Keratinocyte (primary cell): ENCODE results near the gene FCSK. TPM values are rescaled to one million over a fixed set of nuclear protein-coding genes. Genes with fewer than 3 reads are reported as not detected.

Experiments
- DNase-seq: peaks from one replicate; pipeline ENCODE4 v3.0.0-alpha.2; 2011; ENCODE audit warnings: low read depth, missing footprints, low spot score
- FAIRE-seq: peaks from 2 replicates; lab custom pipeline; 2011; peaks lifted over from hg19 to GRCh38; lab: Jason Lieb, UNC
- H2AFZ ChIP-seq: 2 replicates; pipeline ENCODE4 v1.6.0; 2012; ENCODE audit warnings: low read length, control low read depth, inconsistent platforms; ENCODE audit not compliant: control insufficient read depth
- H3K27ac ChIP-seq: 2 replicates; pipeline ENCODE4 v1.5.1; 2011; ENCODE audit warnings: low read length; ENCODE audit not compliant: control insufficient read depth, insufficient read depth
- H3K27me3 ChIP-seq: 3 replicates; pipeline ENCODE4 v1.6.0; 2011; ENCODE audit warnings: low read length; ENCODE audit not compliant: control insufficient read depth, insufficient read depth; ENCODE audit errors: extremely low read depth
- H3K36me3 ChIP-seq, 2 experiments: 2 replicates in 1 of 2; 3 replicates in 1 of 2; pipeline ENCODE4 v1.5.1; 2011; ENCODE audit warnings: low read length in 2 of 2, mild to moderate bottlenecking in 1 of 2; ENCODE audit not compliant: control insufficient read depth in 2 of 2, insufficient read depth in 2 of 2; ENCODE audit errors: extremely low read depth in 1 of 2
- H3K4me1 ChIP-seq: 3 replicates; pipeline ENCODE4 v1.5.1; 2011; ENCODE audit warnings: low read length; ENCODE audit not compliant: control insufficient read depth, insufficient read depth; ENCODE audit errors: extremely low read depth
- H3K4me2 ChIP-seq: 3 replicates; pipeline ENCODE4 v1.6.0; 2011; ENCODE audit warnings: low read depth, low read length; ENCODE audit not compliant: control insufficient read depth, insufficient read depth; ENCODE audit errors: extremely low read depth
- H3K4me3 ChIP-seq, 3 experiments: fragments of 200-600 bp in 1 of 3; sonication (generic) in 1 of 3; 2 replicates in 2 of 3; 3 replicates in 1 of 3; pipeline ENCODE4 v1.5.1; 2011 to 2016; ENCODE audit warnings: low read length in 3 of 3, mild to moderate bottlenecking in 3 of 3, control low read depth in 2 of 3, inconsistent platforms in 1 of 3, low read depth in 1 of 3, mixed read lengths in 1 of 3, mixed run types in 1 of 3, moderate library complexity in 1 of 3; ENCODE audit not compliant: control insufficient read depth in 2 of 3, insufficient read depth in 2 of 3; ENCODE audit errors: extremely low read depth in 1 of 3
- H3K79me2 ChIP-seq: 2 replicates; pipeline ENCODE4 v1.6.0; 2012; ENCODE audit warnings: low read length; ENCODE audit not compliant: control insufficient read depth, insufficient read depth
- H3K9ac ChIP-seq: 3 replicates; pipeline ENCODE4 v1.6.0; 2011; ENCODE audit warnings: low read length; ENCODE audit not compliant: control insufficient read depth, insufficient read depth; ENCODE audit errors: extremely low read depth
- H3K9me1 ChIP-seq: 3 replicates; pipeline ENCODE4 v1.6.0; 2011; ENCODE audit warnings: low read length; ENCODE audit not compliant: control insufficient read depth, insufficient read depth; ENCODE audit errors: extremely low read depth
- H3K9me3 ChIP-seq: 2 replicates; pipeline ENCODE4 v1.5.1; 2012; ENCODE audit warnings: low read depth, low read length; ENCODE audit not compliant: control insufficient read depth
- H4K20me1 ChIP-seq: 3 replicates; pipeline ENCODE4 v1.6.0; 2011; ENCODE audit warnings: low read length; ENCODE audit not compliant: control insufficient read depth, insufficient read depth; ENCODE audit errors: extremely low read depth
- EZH2 ChIP-seq: IDR thresholded peaks from one replicate; pipeline ENCODE4 v1.6.1; 2012; ENCODE audit warnings: inconsistent platforms, mild to moderate bottlenecking, low read length, moderate library complexity
- dilution Hi-C: fragments of 300-500 bp; cut with MboI; formaldehyde crosslinking; loops from one replicate; pipeline ENCODE4 v1.7.0; 2020; ENCODE audit warnings: low sequenced_read_pairs; ENCODE audit not compliant: extremely low pct_ligation_motif_present
- polyA plus RNA-seq, 5 experiments: library from polyadenylated mRNA; depleted of rRNA in 3 of 5; stranded (reverse) in 3 of 5; stranded (forward) in 1 of 5; unstranded in 1 of 5; fragments of >200 nt; gene quantifications; 1 replicate in 1 of 5; 2 replicates in 3 of 5; 3 replicates in 1 of 5; pipeline versions ENCODE4 v1.2.1 to v1.2.3, GENCODE V29; 2011 to 2012; ENCODE audit warnings: missing spikeins in 2 of 5, low read depth in 1 of 5, low replicate concordance in 1 of 5
- TF ChIP-seq, protein P1 (sequence below), 3 experiments: IDR thresholded peaks in 1 of 3; conservative IDR thresholded peaks in 1 of 3; optimal IDR thresholded peaks in 1 of 3; 2 replicates in 2 of 3; 3 replicates in 1 of 3; pipeline versions ENCODE3 to v1.5.1; 2011; ENCODE audit warnings: low read length in 3 of 3, mild to moderate bottlenecking in 3 of 3, moderate library complexity in 2 of 3, control low read depth in 1 of 3, inconsistent platforms in 1 of 3; ENCODE audit not compliant: insufficient read depth in 2 of 3; ENCODE audit errors: extremely low read depth in 1 of 3

The FCSK gene
- polyA plus RNA-seq, 1 donor (not counting 4 experiments of a cell fraction or from before 2014, with no cell fraction given) = 6.5 TPM

DNA sequence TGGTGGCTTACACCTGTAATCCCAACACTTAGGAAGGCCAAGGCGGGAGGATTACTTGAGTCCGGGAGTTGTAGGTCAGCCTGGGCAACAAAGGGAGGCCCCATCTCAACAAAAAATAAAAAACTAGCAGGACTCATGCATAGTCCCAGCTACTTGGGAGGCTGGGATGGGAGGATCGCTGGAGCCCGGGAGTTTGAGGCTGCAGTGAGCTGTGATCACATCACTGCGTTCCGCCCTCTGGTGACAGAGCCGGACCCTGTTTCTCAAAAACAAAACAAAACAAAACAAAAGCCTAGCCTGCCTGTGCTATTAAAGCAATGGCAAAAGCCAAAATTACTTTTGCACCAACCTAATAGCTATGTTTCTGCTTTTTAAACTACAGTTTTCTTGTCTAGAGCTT, 1.5 kb downstream of the FCSK start:
- no peak for FAIRE-seq
- no peaks in the 10 kb centered on the region for H3K27me3 ChIP-seq
- TF ChIP-seq EZH2 = no peak
- TF ChIP-seq, protein P1, sequence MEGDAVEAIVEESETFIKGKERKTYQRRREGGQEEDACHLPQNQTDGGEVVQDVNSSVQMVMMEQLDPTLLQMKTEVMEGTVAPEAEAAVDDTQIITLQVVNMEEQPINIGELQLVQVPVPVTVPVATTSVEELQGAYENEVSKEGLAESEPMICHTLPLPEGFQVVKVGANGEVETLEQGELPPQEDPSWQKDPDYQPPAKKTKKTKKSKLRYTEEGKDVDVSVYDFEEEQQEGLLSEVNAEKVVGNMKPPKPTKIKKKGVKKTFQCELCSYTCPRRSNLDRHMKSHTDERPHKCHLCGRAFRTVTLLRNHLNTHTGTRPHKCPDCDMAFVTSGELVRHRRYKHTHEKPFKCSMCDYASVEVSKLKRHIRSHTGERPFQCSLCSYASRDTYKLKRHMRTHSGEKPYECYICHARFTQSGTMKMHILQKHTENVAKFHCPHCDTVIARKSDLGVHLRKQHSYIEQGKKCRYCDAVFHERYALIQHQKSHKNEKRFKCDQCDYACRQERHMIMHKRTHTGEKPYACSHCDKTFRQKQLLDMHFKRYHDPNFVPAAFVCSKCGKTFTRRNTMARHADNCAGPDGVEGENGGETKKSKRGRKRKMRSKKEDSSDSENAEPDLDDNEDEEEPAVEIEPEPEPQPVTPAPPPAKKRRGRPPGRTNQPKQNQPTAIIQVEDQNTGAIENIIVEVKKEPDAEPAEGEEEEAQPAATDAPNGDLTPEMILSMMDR (optimal IDR thresholded peaks at IDR 0.05 in 1 of 3, IDR thresholded peaks at IDR 0.05 in 1 of 3, conservative IDR thresholded peaks at IDR 0.05 in 1 of 3; ENCODE audit: extremely low read depth in 1 of 3, insufficient read depth in 2 of 3, low read length in 3 of 3) = no peak
- no peak overlapping the region for H3K9ac ChIP-seq
- no peak overlapping the region for H3K4me3 ChIP-seq
- DNase-seq = no peak
- H3K4me2 ChIP-seq = no peak overlapping the region
- no peaks in the 10 kb centered on the region for H3K4me1 ChIP-seq
- H3K36me3 ChIP-seq = peaks cover 0 to under 1% of the 10 kb centered on the region in 2 experiments
- no peaks in the 10 kb centered on the region for H4K20me1 ChIP-seq
- no peak overlapping the region for H2AFZ ChIP-seq
- H3K9me1 ChIP-seq = no peaks in the 10 kb centered on the region
- no peaks in the 10 kb centered on the region for H3K79me2 ChIP-seq
- no peaks in the 10 kb centered on the region for H3K9me3 ChIP-seq
- dilution Hi-C loops = no loop called here
- H3K27ac ChIP-seq = no peak overlapping the region

DNA sequence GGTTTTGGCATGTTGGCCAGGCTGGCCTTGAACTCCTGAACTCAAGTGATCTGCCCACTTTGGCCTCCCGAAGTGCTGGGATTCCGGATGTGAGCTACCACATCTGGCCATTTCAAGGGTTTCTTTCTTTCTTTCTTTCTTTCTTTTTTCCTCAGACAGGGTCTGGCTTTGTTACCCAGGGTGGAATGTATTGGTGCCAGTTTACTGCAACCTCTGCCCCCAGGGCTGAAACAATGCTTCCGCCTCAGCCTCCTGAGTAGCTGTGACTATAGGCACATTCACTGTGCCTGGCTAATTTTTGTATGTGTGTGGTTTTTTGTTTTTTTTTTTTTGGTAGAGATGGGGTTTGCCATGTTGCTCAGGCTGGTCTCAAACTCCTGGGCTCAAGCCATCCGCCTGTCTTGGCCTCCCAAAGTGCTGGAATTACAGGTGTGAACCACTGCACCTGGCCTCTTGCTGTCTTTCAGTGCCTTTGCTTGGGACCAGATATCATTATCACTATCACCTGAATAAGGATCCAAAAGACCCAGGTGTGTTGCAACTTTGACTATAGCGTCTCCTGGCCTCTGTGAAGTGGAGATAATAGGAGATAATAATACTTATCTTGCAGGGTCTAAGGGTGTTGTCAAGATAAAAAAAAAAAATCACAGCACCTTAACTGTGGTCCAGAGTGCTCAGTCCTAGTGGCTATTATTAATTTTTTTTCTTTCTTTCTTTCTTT, 3.2 kb downstream of the FCSK start:
- no peaks in the 10 kb centered on the region for H3K27me3 ChIP-seq
- no peak overlapping the region for H3K4me3 ChIP-seq
- H4K20me1 ChIP-seq = no peaks in the 10 kb centered on the region
- H3K36me3 ChIP-seq = peaks cover 0 to 3% of the 10 kb centered on the region in 2 experiments
- DNase-seq = no peak
- no peak overlapping the region for H3K9ac ChIP-seq
- H3K4me2 ChIP-seq = no peak overlapping the region
- no peaks in the 10 kb centered on the region for H3K9me1 ChIP-seq
- no peaks in the 10 kb centered on the region for H3K4me1 ChIP-seq
- no peak overlapping the region for H3K27ac ChIP-seq
- no peaks in the 10 kb centered on the region for H3K9me3 ChIP-seq
- no peaks in the 10 kb centered on the region for H3K79me2 ChIP-seq
- H2AFZ ChIP-seq = no peak overlapping the region
- FAIRE-seq = no peak
- TF ChIP-seq EZH2 = no peak
- TF ChIP-seq, protein P1 (optimal IDR thresholded peaks at IDR 0.05 in 1 of 3, IDR thresholded peaks at IDR 0.05 in 1 of 3, conservative IDR thresholded peaks at IDR 0.05 in 1 of 3; ENCODE audit: extremely low read depth in 1 of 3, insufficient read depth in 2 of 3, low read length in 3 of 3) = no peak
- dilution Hi-C loops = no loop called here
